HepG2 (cell line): ENCODE data around the gene SLC25A17.

Experiments
- GZF1 ChIP-seq: sonication (generic); formaldehyde crosslinking; IDR thresholded peaks from 2 replicates; pipeline ENCODE4 v1.5.1; 2020; ENCODE audit warnings: mild to moderate bottlenecking, missing genetic modification reagents
- POLR2A ChIP-seq, 2 experiments: IDR thresholded peaks; 2 replicates each; pipeline ENCODE4 v1.6.1; 2011; ENCODE audit warnings: low read depth in 2 of 2, low read length in 2 of 2, mild to moderate bottlenecking in 1 of 2, moderate library complexity in 1 of 2; ENCODE audit not compliant: insufficient read depth in 1 of 2

DNA sequence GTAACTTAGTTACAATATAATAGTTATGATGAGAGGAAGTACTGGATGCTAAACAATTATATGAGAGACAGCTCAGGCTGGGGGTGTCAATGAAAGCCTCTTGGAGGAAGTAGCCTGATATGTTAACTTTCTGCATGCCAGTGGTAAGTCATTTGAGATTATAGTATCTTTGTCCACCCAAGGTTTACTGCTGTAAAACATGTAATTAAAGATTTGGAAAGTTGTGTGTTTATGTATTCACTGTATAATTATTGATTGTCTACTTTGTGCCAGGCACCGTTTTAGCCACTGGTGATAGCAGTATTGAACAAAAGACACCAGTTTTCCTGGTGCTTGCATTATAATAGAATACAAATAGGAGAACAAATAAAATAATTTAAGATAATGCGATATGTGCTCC, 43.4 kb upstream of the SLC25A17 start:
- TF ChIP-seq GZF1 (CRISPR knock-in tag) (no peak), POLR2A (IDR thresholded peaks at IDR 0.05; ENCODE audit: insufficient read depth in 1 of 2, low read depth in 2 of 2, low read length in 2 of 2) (no peak)
